Skeletal muscle satellite cell (primary cell): Measurements from ENCODE around the gene EXOC8.

ENCODE experiments used
- H3K27me3 ChIP-seq: 2 replicates; pipeline ENCODE4 v1.7.0; 2013; ENCODE audit warnings: low read length; ENCODE audit not compliant: control insufficient read depth, insufficient read depth
- H3K36me3 ChIP-seq: 2 replicates; pipeline ENCODE4 v1.7.0; 2013; ENCODE audit warnings: mild to moderate bottlenecking, control low read depth, low read length; ENCODE audit not compliant: insufficient read depth
- H3K4me1 ChIP-seq: 2 replicates; pipeline ENCODE4 v1.7.0; 2013; ENCODE audit warnings: low read length; ENCODE audit not compliant: control insufficient read depth, insufficient read depth
- H3K4me2 ChIP-seq: 2 replicates; pipeline ENCODE4 v1.7.0; 2013; ENCODE audit warnings: mild to moderate bottlenecking, low read length
- H3K4me3 ChIP-seq: 2 replicates; pipeline ENCODE4 v1.7.0; 2013; ENCODE audit warnings: low read length
- H3K9ac ChIP-seq: 2 replicates; pipeline ENCODE4 v1.7.0; 2013; ENCODE audit warnings: mild to moderate bottlenecking, low read depth, low read length, moderate library complexity
- H3K9me3 ChIP-seq: replicated peaks from 2 replicates; pipeline ENCODE4 v1.7.0; 2013; ENCODE audit warnings: mild to moderate bottlenecking, control low read depth, low read length

Gene EXOC8

DNA sequence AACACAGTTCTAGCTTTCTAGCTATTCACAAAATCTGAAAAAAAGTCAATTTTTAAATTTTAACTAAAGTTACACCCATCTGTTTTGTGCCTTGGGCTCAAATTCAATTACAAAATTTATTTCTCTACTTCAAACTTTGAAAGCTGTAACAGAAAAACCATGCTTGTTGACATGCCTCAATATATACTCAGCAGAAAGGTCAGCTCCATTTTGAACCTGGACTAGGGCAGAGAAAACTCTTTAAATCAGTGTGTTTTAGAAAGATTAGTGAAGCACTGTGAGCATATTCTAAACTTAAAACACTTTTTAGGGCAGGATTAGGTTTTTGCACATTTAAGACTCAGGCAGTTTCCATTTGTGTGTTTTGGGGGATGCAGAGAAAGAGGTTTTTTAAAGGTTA lies 34.8 kb upstream of the EXOC8 start:
- no peaks in the 10 kb centered on the region for H3K36me3 ChIP-seq
- H3K9me3 ChIP-seq = no peaks in the 10 kb centered on the region
- H3K27me3 ChIP-seq = no peaks in the 10 kb centered on the region
- H3K9ac ChIP-seq = no peak overlapping the region
- no peak overlapping the region for H3K4me3 ChIP-seq
- peaks cover 9% of the 10 kb centered on the region for H3K4me1 ChIP-seq
- no peak overlapping the region for H3K4me2 ChIP-seq

DNA sequence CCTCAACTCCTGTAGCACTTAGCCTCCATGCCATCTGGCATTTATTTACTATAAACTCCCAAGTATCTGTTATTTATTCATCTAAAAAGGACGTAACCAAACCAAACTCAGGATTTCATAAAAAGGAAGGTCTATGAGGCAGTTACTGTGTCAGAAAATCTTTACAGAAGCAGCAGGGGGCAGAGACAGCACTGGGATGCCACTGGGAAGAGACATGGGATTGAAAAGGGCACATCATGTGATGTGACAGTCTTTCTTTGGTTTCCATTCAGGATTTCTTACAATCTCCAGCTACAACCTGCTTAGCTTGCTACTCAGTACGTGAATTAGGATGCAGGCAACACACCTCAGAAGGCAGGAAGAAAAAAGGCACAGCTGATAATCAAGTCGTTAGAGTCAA lies 31.6 kb upstream of the EXOC8 start:
- no peak overlapping the region for H3K4me3 ChIP-seq
- H3K4me2 ChIP-seq = no peak overlapping the region
- no peaks in the 10 kb centered on the region for H3K27me3 ChIP-seq
- no peaks in the 10 kb centered on the region for H3K9me3 ChIP-seq
- H3K9ac ChIP-seq = no peak overlapping the region
- no peaks in the 10 kb centered on the region for H3K4me1 ChIP-seq
- H3K36me3 ChIP-seq = peaks cover 10% of the 10 kb centered on the region

DNA sequence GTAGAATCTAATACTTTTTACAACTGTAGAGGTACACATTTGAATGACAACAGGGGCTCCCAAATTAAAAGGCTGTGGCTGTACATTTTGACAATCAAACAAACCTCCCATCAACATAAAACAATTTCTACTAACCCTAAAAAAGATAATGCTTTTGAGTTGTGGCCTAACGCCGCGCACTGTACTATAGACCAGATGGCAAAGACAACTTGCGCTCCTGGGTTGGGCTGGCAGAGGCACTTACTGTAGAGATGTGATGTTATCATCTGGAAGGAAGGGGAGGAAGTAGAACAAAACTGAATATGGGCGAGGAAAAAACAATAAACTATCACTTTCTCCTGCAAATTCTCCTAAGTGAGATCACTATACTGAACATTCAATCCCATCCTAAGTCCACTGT lies 26.5 kb upstream of the EXOC8 start:
- no peak overlapping the region for H3K9ac ChIP-seq
- H3K4me3 ChIP-seq = no peak overlapping the region
- no peaks in the 10 kb centered on the region for H3K27me3 ChIP-seq
- H3K4me1 ChIP-seq = no peaks in the 10 kb centered on the region
- no peaks in the 10 kb centered on the region for H3K9me3 ChIP-seq
- H3K4me2 ChIP-seq = no peak overlapping the region
- peaks cover 11% of the 10 kb centered on the region for H3K36me3 ChIP-seq

- no peaks in the 10 kb centered on the region for H3K9me3 ChIP-seq
- no peaks in the 10 kb centered on the region for H3K27me3 ChIP-seq
- no peak overlapping the region for H3K9ac ChIP-seq
- no peak overlapping the region for H3K4me2 ChIP-seq
- no peak overlapping the region for H3K4me3 ChIP-seq
- H3K36me3 ChIP-seq = peaks cover 11% of the 10 kb centered on the region
- H3K4me1 ChIP-seq = no peaks in the 10 kb centered on the region
Measured at GRCh38 chr1:231363624-231364023, 26.0 kb upstream of the EXOC8 start.

DNA sequence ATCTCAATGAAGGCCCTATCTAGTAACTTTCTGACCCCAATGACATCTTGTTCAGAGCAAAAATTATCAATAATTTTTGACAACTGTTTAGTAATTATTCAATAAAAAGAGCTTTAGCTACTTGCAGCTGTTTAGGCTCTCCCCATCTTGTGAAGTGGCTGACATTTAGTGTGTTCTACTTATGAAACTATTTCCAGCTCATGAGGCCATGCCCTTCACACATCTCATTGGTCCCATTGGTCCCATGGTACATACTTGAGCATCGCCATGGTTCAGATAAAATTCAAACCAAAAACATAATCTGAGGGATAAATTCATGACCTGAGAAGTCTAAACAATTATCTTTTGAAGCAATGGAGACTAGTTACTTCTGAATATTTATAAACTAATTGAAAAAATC lies 24.7 kb upstream of the EXOC8 start:
- Histone ChIP-seq H3K36me3 (peaks cover 11% of the 10 kb centered on the region), H3K9ac (no peak overlapping the region), H3K9me3 (no peaks in the 10 kb centered on the region), H3K27me3 (no peaks in the 10 kb centered on the region), H3K4me3 (no peak overlapping the region), H3K4me1 (peaks cover 7% of the 10 kb centered on the region), H3K4me2 (no peak overlapping the region)

DNA sequence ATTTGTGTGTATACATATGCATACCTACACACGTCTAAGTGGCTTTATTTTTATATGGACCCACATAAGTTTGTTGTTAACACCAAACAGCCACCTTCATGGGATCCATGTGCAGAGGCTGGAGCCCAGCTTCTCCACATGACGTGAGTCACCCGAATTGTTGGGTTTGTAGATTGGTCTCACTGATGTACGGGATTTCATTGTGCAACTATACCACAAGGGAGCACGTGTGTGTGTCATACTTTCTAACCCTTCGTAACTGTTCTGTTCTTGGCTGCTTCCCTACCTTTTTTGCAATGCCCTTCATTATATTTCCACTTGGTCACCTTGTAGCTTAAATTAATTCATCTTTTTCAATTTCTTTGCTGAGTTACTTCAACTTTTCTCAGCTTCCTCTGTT lies 21.5 kb upstream of the EXOC8 start:
- H3K4me3 ChIP-seq = no peak overlapping the region
- no peaks in the 10 kb centered on the region for H3K27me3 ChIP-seq
- H3K9me3 ChIP-seq = no peaks in the 10 kb centered on the region
- peaks cover 10% of the 10 kb centered on the region for H3K4me1 ChIP-seq
- no peak overlapping the region for H3K4me2 ChIP-seq
- H3K9ac ChIP-seq = no peak overlapping the region
- peaks cover under 1% of the 10 kb centered on the region for H3K36me3 ChIP-seq

- Histone ChIP-seq H3K9me3 (no peaks in the 10 kb centered on the region), H3K4me2 (peak overlapping the region; percentile 44)
Measured at GRCh38 chr1:231357831-231358354, 20.2 kb upstream of the EXOC8 start.

DNA sequence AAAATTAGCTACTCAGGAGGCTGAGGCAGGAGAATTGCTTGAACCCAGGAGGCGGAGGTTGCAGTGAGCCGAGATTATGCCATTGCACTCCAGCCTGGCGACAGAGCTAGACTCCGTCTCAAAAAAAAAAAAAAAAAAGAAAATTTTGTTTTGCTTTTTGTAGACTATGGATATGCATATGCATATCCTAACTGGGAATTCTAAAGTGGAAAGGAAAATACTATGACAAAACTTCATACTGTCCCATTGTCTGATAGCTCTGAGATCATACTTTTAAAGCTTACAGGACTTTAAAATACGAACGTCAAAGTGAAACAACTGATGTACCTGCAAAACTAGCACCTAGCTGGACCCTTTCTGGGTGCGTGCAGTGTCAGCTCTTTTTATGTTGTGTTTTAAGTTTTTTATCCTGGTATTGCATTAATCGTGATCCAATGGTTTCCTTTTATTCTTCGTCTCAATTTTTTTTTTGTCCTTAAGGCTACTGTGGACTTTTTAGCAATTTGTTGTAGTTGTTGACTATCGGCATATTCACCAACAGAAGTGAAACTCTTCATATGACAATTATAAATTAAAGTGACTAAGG lies 19.6 kb upstream of the EXOC8 start:
- H3K36me3 ChIP-seq = peaks cover 5% of the 10 kb centered on the region
- no peak overlapping the region for H3K4me2 ChIP-seq
- H3K4me1 ChIP-seq = peaks cover 10% of the 10 kb centered on the region
- H3K9me3 ChIP-seq = no peaks in the 10 kb centered on the region
- no peaks in the 10 kb centered on the region for H3K27me3 ChIP-seq
- no peak overlapping the region for H3K9ac ChIP-seq
- H3K4me3 ChIP-seq = no peak overlapping the region

More at GRCh38 chr1:231357831-231358354, 20.2 kb upstream of the EXOC8 start:
- Histone ChIP-seq H3K4me3 (no peak overlapping the region), H3K27me3 (no peaks in the 10 kb centered on the region), H3K9ac (peak overlapping the region; percentile 1), H3K36me3 (no peaks in the 10 kb centered on the region), H3K4me1 (peaks cover 10% of the 10 kb centered on the region)

DNA sequence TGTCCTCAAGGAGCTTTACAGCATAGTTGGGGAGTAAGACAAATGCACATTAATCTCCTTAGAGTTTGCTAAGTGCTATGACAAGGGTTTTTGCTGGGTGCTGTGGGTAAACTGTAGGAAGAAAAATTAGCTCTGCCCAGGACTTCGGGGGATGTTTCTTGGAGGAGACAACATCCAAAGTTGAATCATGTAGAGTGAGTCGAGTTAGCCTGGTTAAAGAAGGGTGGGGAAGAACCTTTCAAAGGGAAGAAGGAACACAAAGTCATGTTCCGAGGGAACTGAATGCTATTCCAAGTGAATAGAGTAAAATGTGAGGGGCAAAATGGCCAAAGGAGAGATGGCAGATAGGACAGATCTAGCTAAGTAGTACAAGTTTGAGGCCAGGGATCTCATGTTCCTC lies 17.5 kb upstream of the EXOC8 start:
- Histone ChIP-seq H3K9ac (no peak overlapping the region), H3K4me2 (no peak overlapping the region), H3K9me3 (no peaks in the 10 kb centered on the region), H3K4me1 (peaks cover 10% of the 10 kb centered on the region), H3K4me3 (no peak overlapping the region), H3K27me3 (no peaks in the 10 kb centered on the region), H3K36me3 (peaks cover 18% of the 10 kb centered on the region)

DNA sequence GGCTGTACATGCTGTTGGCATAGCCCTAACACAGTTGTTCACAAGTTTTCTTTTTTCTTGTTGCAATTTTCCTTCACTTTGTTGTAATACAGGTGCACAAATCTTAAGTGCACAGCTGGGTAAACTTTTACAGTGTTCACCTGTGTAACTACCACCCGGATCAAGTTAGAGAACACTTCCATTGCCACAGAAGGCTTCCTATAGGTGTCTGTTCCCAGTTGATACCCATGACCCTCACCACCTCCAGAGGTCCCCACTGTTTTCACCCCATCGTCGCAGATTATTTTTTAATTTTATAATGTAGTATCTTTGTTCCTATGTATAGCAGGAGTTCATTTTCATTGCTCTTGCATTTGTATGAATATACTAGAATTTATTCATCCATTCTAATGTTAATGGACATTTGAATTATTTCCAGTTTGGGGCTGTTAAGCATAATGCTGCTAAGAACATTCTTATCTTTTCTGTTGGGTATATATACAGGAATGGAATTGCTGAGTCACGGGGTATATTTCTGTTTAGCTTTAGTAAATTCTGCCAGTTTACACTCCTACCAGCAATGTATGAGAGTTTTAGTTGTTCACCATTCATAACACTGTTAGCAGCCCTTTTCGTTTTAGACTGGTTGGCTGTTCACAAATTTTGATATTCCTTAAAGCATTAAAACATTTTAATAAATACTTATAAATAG lies 16.8 kb upstream of the EXOC8 start:
- H3K4me3 ChIP-seq = no peak overlapping the region
- H3K36me3 ChIP-seq = peaks cover 25% of the 10 kb centered on the region

DNA sequence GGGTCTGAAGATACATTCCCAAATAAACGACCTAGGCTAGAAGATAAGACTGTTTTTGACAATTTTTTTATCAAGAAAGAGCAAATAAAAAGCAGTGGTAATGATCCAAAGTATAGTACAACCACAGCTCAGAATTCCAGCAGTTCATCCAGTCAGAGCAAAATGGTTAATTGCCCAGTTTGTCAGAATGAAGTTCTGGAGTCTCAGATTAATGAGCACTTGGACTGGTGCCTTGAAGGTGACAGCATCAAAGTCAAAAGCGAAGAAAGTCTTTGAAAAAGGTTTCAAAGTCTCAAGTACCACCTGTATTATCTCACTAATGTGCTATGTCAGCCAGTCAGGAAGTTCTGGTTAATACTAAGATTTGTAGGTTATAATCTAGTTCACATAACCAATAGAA lies 15.4 kb upstream of the EXOC8 start:
- Histone ChIP-seq H3K27me3 (no peaks in the 10 kb centered on the region), H3K36me3 (peaks cover 36% of the 10 kb centered on the region)

More for the DNA sequence above, 16.8 kb upstream of the EXOC8 start:
- no peaks in the 10 kb centered on the region for H3K27me3 ChIP-seq
- H3K4me1 ChIP-seq = peaks cover 10% of the 10 kb centered on the region
- no peak overlapping the region for H3K9ac ChIP-seq
- no peaks in the 10 kb centered on the region for H3K9me3 ChIP-seq
- H3K4me2 ChIP-seq = no peak overlapping the region

DNA sequence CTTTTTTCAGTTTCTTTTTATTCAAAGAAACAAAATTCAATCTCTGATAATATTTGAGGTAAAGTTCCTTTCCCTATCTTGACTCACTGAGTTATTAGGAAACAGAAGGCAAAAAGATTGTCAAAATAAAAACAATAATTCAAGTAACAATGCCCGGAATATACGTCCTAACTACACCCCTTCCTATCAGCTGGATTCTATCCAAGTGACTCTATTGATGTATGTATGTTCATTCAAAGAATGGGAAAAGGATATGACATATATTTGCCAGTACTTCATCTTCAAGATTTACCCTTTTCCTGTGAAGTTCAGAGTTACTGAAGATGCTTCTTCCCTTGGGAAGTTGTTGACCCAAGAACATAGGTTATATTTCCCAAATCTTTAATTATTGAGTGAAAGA lies 14.2 kb upstream of the EXOC8 start:
- H3K4me2 ChIP-seq = no peak overlapping the region
- H3K9ac ChIP-seq = no peak overlapping the region
- no peaks in the 10 kb centered on the region for H3K9me3 ChIP-seq
- H3K27me3 ChIP-seq = no peaks in the 10 kb centered on the region
- no peak overlapping the region for H3K4me3 ChIP-seq
- peaks cover 4% of the 10 kb centered on the region for H3K4me1 ChIP-seq
- H3K36me3 ChIP-seq = peaks cover 42% of the 10 kb centered on the region

More for the DNA sequence above, 15.4 kb upstream of the EXOC8 start:
- Histone ChIP-seq H3K9ac (no peak overlapping the region), H3K4me2 (no peak overlapping the region), H3K4me1 (peaks cover 6% of the 10 kb centered on the region), H3K4me3 (no peak overlapping the region), H3K9me3 (no peaks in the 10 kb centered on the region)
